Left lung (tissue), 10 donors: Measurements from ENCODE around the gene C3orf18. TPM values are rescaled to one million over a fixed set of nuclear protein-coding genes. Genes with fewer than 3 reads are reported as not detected.

Experiments
- ATAC-seq: fragments of 200-7000 bp; cut with Tn5 transposase; one replicate; pipeline ENCODE4 v1.9.1; 2020; ENCODE audit warnings: moderate library complexity
- DNase-seq, 4 donors: peaks; one replicate each; pipeline ENCODE4 v3.0.0-alpha.2; 2013 to 2020
- H3K27ac ChIP-seq, 2 donors: fragments of 200-600 bp; sonication (generic) in 1 of 2; one replicate each; pipeline versions ENCODE4 v1.5.0 to v1.8.0; 2020 to 2021
- H3K27me3 ChIP-seq, 2 donors: fragments of 200-600 bp; sonication (generic) in 1 of 2; one replicate each; pipeline versions ENCODE4 v1.5.0 to v1.8.0; 2020 to 2021
- H3K36me3 ChIP-seq, 2 donors: fragments of 200-600 bp; sonication (generic) in 1 of 2; one replicate each; pipeline versions ENCODE4 v1.5.0 to v1.8.0; 2020 to 2021
- H3K4me1 ChIP-seq, 2 donors: fragments of 200-600 bp; one replicate each; pipeline ENCODE4 v1.8.0; 2021
- H3K4me3 ChIP-seq, 2 donors: fragments of 200-600 bp; sonication (generic) in 1 of 2; one replicate each; pipeline versions ENCODE4 v1.5.0 to v1.8.0; 2020 to 2021; ENCODE audit warnings: mild to moderate bottlenecking in 1 of 2
- H3K9me3 ChIP-seq, 2 donors: fragments of 200-600 bp; sonication (generic) in 1 of 2; one replicate each; pipeline versions ENCODE4 v1.5.0 to v1.8.0; 2020 to 2021
- CTCF ChIP-seq, 2 donors: fragments of 200-600 bp; sonication (generic) in 1 of 2; IDR thresholded peaks; one replicate each; pipeline versions ENCODE4 v1.5.0 to v1.8.0; 2021; ENCODE audit warnings: antibody characterized with exemption in 2 of 2
- intact Hi-C, 2 donors: fragments of 100-400 bp; cut with DNase I; formaldehyde crosslinking; loops; one replicate each; pipeline versions ENCODE4 v1.11.2 to v1.14.2; 2022
- polyA plus RNA-seq, 6 donors: library from polyadenylated mRNA; unstranded; fragments of 120-200 nt; gene quantifications; one replicate each; pipeline ENCODE4 v1.2.1, GENCODE V29; 2013; ENCODE audit not compliant: insufficient read length in 6 of 6
- total RNA-seq, 2 donors: library from RNA; stranded (reverse); fragmentation: NEBNext Ultra II Directional; extraction: Animal tissue kit (Norgen Biotek cat#: 25700); gene quantifications; one replicate each; pipeline ENCODE4 v1.2.1, GENCODE V29; 2021
- donor health status: DM: no; HTN: yes; CAD: no.
- donor health status: DM: no; HTN: no; CAD: no.

Gene C3orf18
- total and polyA plus RNA-seq, 8 donors = 6.2 to 24.5 (median 21.4) TPM

GRCh38 chr3:50568947-50569749 is 1.6 kb upstream of the C3orf18 start, which contains the start of gene HEMK1:
Gene HEMK1 (plus strand): TSS chr3:50569522. CDS start chr3:50571105, 1,583 bp downstream.
- peak; percentile 97 to 99 (median 98) for DNase-seq
- no peaks in the 10 kb centered on the region for H3K9me3 ChIP-seq
- H3K27ac ChIP-seq = peak within 1 kb of the TSS; percentile 87 to 91
- peaks cover 11 to 65% of the 10 kb centered on the region in 2 donors for H3K4me1 ChIP-seq
- peak; percentile 88 for ATAC-seq
- H3K36me3 ChIP-seq = no peaks in the 10 kb centered on the region
- H3K27me3 ChIP-seq = no peaks in the 10 kb centered on the region
- no peak for TF ChIP-seq CTCF (IDR thresholded peaks at IDR 0.05)
- H3K4me3 ChIP-seq = peak within 1 kb of the TSS; percentile 70 to 84
- intact Hi-C loops = no loop called here

GRCh38 chr3:50567011-50567385 is 549 bp downstream of the C3orf18 start:
- no peak for TF ChIP-seq CTCF (IDR thresholded peaks at IDR 0.05)
- Histone ChIP-seq H3K36me3 (no peaks in the 10 kb centered on the region), H3K27me3 (no peaks in the 10 kb centered on the region), H3K27ac (peak overlapping the region in 1 of 2 donors; percentile 58), H3K9me3 (no peaks in the 10 kb centered on the region), H3K4me1 (peaks cover 9 to 43% of the 10 kb centered on the region in 2 donors), H3K4me3 (peak overlapping the region; percentile 67 to 84)
- ATAC-seq = no peak
- no peak for DNase-seq
- intact Hi-C loops = no loop called here

GRCh38 chr3:50564321-50564720 is 3.2 kb downstream of the C3orf18 start:
- ATAC-seq = no peak
- no peak for TF ChIP-seq CTCF (IDR thresholded peaks at IDR 0.05)

GRCh38 chr3:50563867-50564266 is 3.7 kb downstream of the C3orf18 start:
- no peaks in the 10 kb centered on the region for H3K36me3 ChIP-seq
- no peak for TF ChIP-seq CTCF (IDR thresholded peaks at IDR 0.05)
- H3K27me3 ChIP-seq = no peaks in the 10 kb centered on the region
- no peak for ATAC-seq
- no peak overlapping the region for H3K4me3 ChIP-seq
- intact Hi-C loops = no loop called here
- H3K27ac ChIP-seq = no peak overlapping the region
- H3K4me1 ChIP-seq = peaks cover 4 to 21% of the 10 kb centered on the region in 2 donors
- no peak for DNase-seq
- H3K9me3 ChIP-seq = no peaks in the 10 kb centered on the region

More at GRCh38 chr3:50564321-50564720, 3.2 kb downstream of the C3orf18 start:
- no peaks in the 10 kb centered on the region for H3K9me3 ChIP-seq
- DNase-seq = no peak
- no peaks in the 10 kb centered on the region for H3K27me3 ChIP-seq
- no peaks in the 10 kb centered on the region for H3K36me3 ChIP-seq
- H3K4me3 ChIP-seq = no peak overlapping the region
- H3K27ac ChIP-seq = no peak overlapping the region
- intact Hi-C loops = no loop called here
- peaks cover 4 to 21% of the 10 kb centered on the region in 2 donors for H3K4me1 ChIP-seq

GRCh38 chr3:50562861-50563260 is 4.7 kb downstream of the C3orf18 start:
- intact Hi-C loops = no loop called here
- no peak overlapping the region for H3K4me3 ChIP-seq
- TF ChIP-seq CTCF (IDR thresholded peaks at IDR 0.05) = no peak
- no peaks in the 10 kb centered on the region for H3K36me3 ChIP-seq
- no peak overlapping the region for H3K27ac ChIP-seq
- no peaks in the 10 kb centered on the region for H3K27me3 ChIP-seq
- H3K9me3 ChIP-seq = no peaks in the 10 kb centered on the region
- H3K4me1 ChIP-seq = peaks cover 2 to 11% of the 10 kb centered on the region in 2 donors
- no peak for ATAC-seq
- no peak for DNase-seq
